ENCODE data around the gene PDE9A. TPM values are rescaled to one million over a fixed set of nuclear protein-coding genes. Genes with fewer than 3 reads are reported as not detected.

The PDE9A gene
- total and polyA plus RNA-seq, 2 of the 4 experiments (the other 2 are of a cell fraction), result 0.89 to 0.90 TPM

GRCh38 chr21:42662430-42663199, 9.2 kb downstream of the PDE9A start:
- Histone ChIP-seq H4K20me1 (ENCODE audit: insufficient read depth, low read length) (peaks cover 8% of the 10 kb centered on the region), H3K9ac (ENCODE audit: low read depth, low read length) (no peak overlapping the region), H4K91ac (ENCODE audit: insufficient read depth, low read depth, low read length) (no peak overlapping the region), H3K14ac (replicated peaks; ENCODE audit: low read depth, low read length) (no peak overlapping the region), H3K23ac (ENCODE audit: low read depth, low read length) (no peak overlapping the region), H3K27me3 (ENCODE audit: control insufficient read depth, insufficient read depth, low read length) (peaks cover 2% of the 10 kb centered on the region; the same call in 1 of the 2 replicates), H3K4me3 (ENCODE audit: insufficient read depth, low read depth, low read length) (no peak overlapping the region), H3K9me1 (ENCODE audit: insufficient read depth, low read length) (peaks cover 11% of the 10 kb centered on the region), H3K4me2 (ENCODE audit: low read depth, low read length) (no peak overlapping the region), H3K56ac (ENCODE audit: extremely low read depth, insufficient read depth, low read length) (no peak overlapping the region), H3K4ac (ENCODE audit: low read depth, low read length) (no peak overlapping the region), H2BK20ac (ENCODE audit: low read depth, low read length) (no peak overlapping the region), H2AK5ac (ENCODE audit: low read depth, low read length) (no peak overlapping the region), H2AFZ (replicated peaks; ENCODE audit: low read length, poor library complexity) (no peak overlapping the region), H4K8ac (ENCODE audit: low read depth in 2 of 2, low read length in 2 of 2) (no peak overlapping the region), H4K5ac (ENCODE audit: low read depth, low read length) (no peak overlapping the region), H2BK5ac (ENCODE audit: low read depth, low read length, poor library complexity, severe bottlenecking) (peak overlapping the region; percentile 77), H3K36me3 (ENCODE audit: control insufficient read depth, insufficient read depth, low read length) (no peaks in the 10 kb centered on the region), H2BK120ac (ENCODE audit: low read depth, low read length) (no peak overlapping the region), H2BK15ac (ENCODE audit: low read depth, low read length) (no peak overlapping the region), H3K18ac (ENCODE audit: low read depth, low read length) (no peak overlapping the region), H3K9me3 (ENCODE audit: control insufficient read depth, insufficient read depth, low read length) (no peaks in the 10 kb centered on the region), H2AK9ac (replicated peaks; ENCODE audit: low read depth, low read length, poor library complexity) (no peak overlapping the region), H3K79me1 (ENCODE audit: low read depth in 1 of 2, low read length in 2 of 2) (0 out of 4 replicates have a peak, but pooled peaks cover 0 to 8% of the 10 kb centered on the region in 2 experiments), H3K4me1 (ENCODE audit: control insufficient read depth, insufficient read depth, low read length) (no peaks in the 10 kb centered on the region), H3K27ac (ENCODE audit: insufficient read depth, low read length) (no peak overlapping the region)
- 90% methylated on average over 9 of the region's 20 CpGs; no CpG with 5 or more reads in 1 of the 2 experiments for WGBS, 2 experiments (ENCODE audit: extremely low coverage in 2 of 2, insufficient read length in 1 of 2)
- ATAC-seq (ENCODE audit: low read depth), result no peak
- intact Hi-C loops (cut with micrococcal nuclease), result no loop called here
- DNase-seq, result no peak
- CTCF ChIA-PET, result no interaction called here
- no TSS peak for BruUV-seq (replicated peaks)
- in situ Hi-C loops (cut with MboI; ENCODE audit: low sequenced_read_pairs), result no loop called here
- dilution Hi-C loops (cut with HindIII; ENCODE audit: low sequenced_read_pairs, unreplicated experiment), result no loop called here
- TF ChIP-seq CEBPB (IDR thresholded peaks at IDR 0.05; ENCODE audit: low read depth, low read length) (no peak), RFX5 (IDR thresholded peaks at IDR 0.05; ENCODE audit: low read depth, low read length) (no peak), MAFK (IDR thresholded peaks at IDR 0.05; ENCODE audit: low read depth, low read length) (no peak), MXI1 (IDR thresholded peaks at IDR 0.05; ENCODE audit: borderline replicate concordance, low read depth, low read length) (no peak), RCOR1 (IDR thresholded peaks at IDR 0.05; ENCODE audit: insufficient replicate concordance, low read length) (no peak), CTCF (conservative IDR thresholded peaks at IDR 0.05; ENCODE audit: low read depth, low read length) (no peak), MAZ (IDR thresholded peaks at IDR 0.05; ENCODE audit: borderline replicate concordance, low read depth, low read length) (no peak), BHLHE40 (IDR thresholded peaks at IDR 0.05; ENCODE audit: low read depth, low read length) (no peak), CHD1 (IDR thresholded peaks at IDR 0.05; ENCODE audit: low read depth, low read length) (no peak), NFE2L2 (IDR thresholded peaks at IDR 0.05; ENCODE audit: low read depth, low read length) (no peak), FOS (IDR thresholded peaks at IDR 0.05; ENCODE audit: low read depth, low read length) (no peak), SMC3 (IDR thresholded peaks at IDR 0.05; ENCODE audit: low read depth, low read length) (no peak), RAD21 (IDR thresholded peaks at IDR 0.05; ENCODE audit: low read length) (no peak), POLR2A (IDR thresholded peaks at IDR 0.05; ENCODE audit: low read depth, low read length) (no peak)
- TF ChIP-seq, protein P1, sequence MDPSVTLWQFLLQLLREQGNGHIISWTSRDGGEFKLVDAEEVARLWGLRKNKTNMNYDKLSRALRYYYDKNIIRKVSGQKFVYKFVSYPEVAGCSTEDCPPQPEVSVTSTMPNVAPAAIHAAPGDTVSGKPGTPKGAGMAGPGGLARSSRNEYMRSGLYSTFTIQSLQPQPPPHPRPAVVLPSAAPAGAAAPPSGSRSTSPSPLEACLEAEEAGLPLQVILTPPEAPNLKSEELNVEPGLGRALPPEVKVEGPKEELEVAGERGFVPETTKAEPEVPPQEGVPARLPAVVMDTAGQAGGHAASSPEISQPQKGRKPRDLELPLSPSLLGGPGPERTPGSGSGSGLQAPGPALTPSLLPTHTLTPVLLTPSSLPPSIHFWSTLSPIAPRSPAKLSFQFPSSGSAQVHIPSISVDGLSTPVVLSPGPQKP (IDR thresholded peaks at IDR 0.05; ENCODE audit: borderline replicate concordance, low read depth, low read length), result no peak
- TF ChIP-seq, protein P2, sequence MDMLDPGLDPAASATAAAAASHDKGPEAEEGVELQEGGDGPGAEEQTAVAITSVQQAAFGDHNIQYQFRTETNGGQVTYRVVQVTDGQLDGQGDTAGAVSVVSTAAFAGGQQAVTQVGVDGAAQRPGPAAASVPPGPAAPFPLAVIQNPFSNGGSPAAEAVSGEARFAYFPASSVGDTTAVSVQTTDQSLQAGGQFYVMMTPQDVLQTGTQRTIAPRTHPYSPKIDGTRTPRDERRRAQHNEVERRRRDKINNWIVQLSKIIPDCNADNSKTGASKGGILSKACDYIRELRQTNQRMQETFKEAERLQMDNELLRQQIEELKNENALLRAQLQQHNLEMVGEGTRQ (IDR thresholded peaks at IDR 0.05; ENCODE audit: low read depth, low read length), result no peak
- POLR2A ChIA-PET (ENCODE audit: unreplicated experiment), result no interaction called here
